GM21786 (cell line): ENCODE measurements around the gene OGT.

ENCODE experiments used
- ATAC-seq: cut with Tn5 transposase; IDR thresholded peaks from one replicate; pipeline ENCODE4 v1.9.1; 2021; ENCODE audit not compliant: unreplicated experiment

OGT gene

GRCh38 chrX:71621603-71622002 lies 88.7 kb downstream of the OGT start:
- ATAC-seq = no peak

GRCh38 chrX:71622032-71622575 lies 89.2 kb downstream of the OGT start:
- no peak for ATAC-seq

GRCh38 chrX:71622576-71623450 lies 89.9 kb downstream of the OGT start:
- peak; percentile 56 for ATAC-seq

- no peak for ATAC-seq
These were observed 90.8 kb downstream of the OGT start for GRCh38 chrX:71623714-71624113.

GRCh38 chrX:71625471-71625870 lies 92.6 kb downstream of the OGT start:
- no peak for ATAC-seq
